ENCODE measurements around the gene MYO7A. TPM values are rescaled to one million over a fixed set of nuclear protein-coding genes. Genes with fewer than 3 reads are reported as not detected.

Gene MYO7A
- total RNA-seq, 4 donors from 2014 or later: 4.8 to 9.1 (median 6.4) TPM

GRCh38 chr11:77159219-77159936 lies 31.3 kb downstream of the MYO7A start:
- H3K27me3 ChIP-seq: no peaks in the 10 kb centered on the region
- H3K4me3 ChIP-seq: no peak overlapping the region
- intact Hi-C loops (cut with DNase I): no loop called here
- TF ChIP-seq POLR2AphosphoS5 (IDR thresholded peaks at IDR 0.05): no peak
- TF ChIP-seq POLR2A (IDR thresholded peaks at IDR 0.05; ENCODE audit: low read depth): no peak
- TF ChIP-seq CTCF (IDR thresholded peaks at IDR 0.05): no peak
- no peak for TF ChIP-seq EP300 (IDR thresholded peaks at IDR 0.05)
- WGBS: 79% methylated on average over 3 of the region's 4 CpGs
- H3K36me3 ChIP-seq: no peaks in the 10 kb centered on the region
- H3K4me1 ChIP-seq: peaks cover 3 to 5% (median 4%) of the 10 kb centered on the region in 4 donors
- H3K9me3 ChIP-seq: no peaks in the 10 kb centered on the region
- no peak overlapping the region for H3K27ac ChIP-seq (replicated peaks in 1 of 4)
- DNase-seq (ENCODE audit: extremely low spot score): no peak

- WGBS: 92% methylated on average over 13 of the region's 20 CpGs
- no peak for TF ChIP-seq POLR2A (IDR thresholded peaks at IDR 0.05; ENCODE audit: low read depth)
- TF ChIP-seq EP300 (IDR thresholded peaks at IDR 0.05): no peak
- no peak for TF ChIP-seq POLR2AphosphoS5 (IDR thresholded peaks at IDR 0.05)
- no peak for TF ChIP-seq CTCF (IDR thresholded peaks at IDR 0.05)
- intact Hi-C loops (cut with DNase I): no loop called here
- no peaks in the 10 kb centered on the region for H3K27me3 ChIP-seq
- no peaks in the 10 kb centered on the region for H3K9me3 ChIP-seq
- H3K27ac ChIP-seq (replicated peaks in 1 of 4): no peak overlapping the region
- DNase-seq (ENCODE audit: extremely low spot score): no peak
- H3K4me3 ChIP-seq: no peak overlapping the region
- H3K36me3 ChIP-seq: no peaks in the 10 kb centered on the region
- H3K4me1 ChIP-seq: no peaks in the 10 kb centered on the region
These were observed 32.0 kb downstream of the MYO7A start for GRCh38 chr11:77159937-77160495.

GRCh38 chr11:77163271-77163670 lies 35.2 kb downstream of the MYO7A start:
- no peak overlapping the region for H3K27ac ChIP-seq (replicated peaks in 1 of 4)
- H3K36me3 ChIP-seq: no peaks in the 10 kb centered on the region
- H3K4me3 ChIP-seq: no peak overlapping the region
- H3K9me3 ChIP-seq: no peaks in the 10 kb centered on the region
- intact Hi-C loops (cut with DNase I): no loop called here
- no peak for DNase-seq (ENCODE audit: extremely low spot score)
- no peaks in the 10 kb centered on the region for H3K4me1 ChIP-seq
- 84% methylated on average over 6 of the region's 6 CpGs for WGBS
- no peaks in the 10 kb centered on the region for H3K27me3 ChIP-seq
- TF ChIP-seq POLR2AphosphoS5 (IDR thresholded peaks at IDR 0.05) (no peak), CTCF (IDR thresholded peaks at IDR 0.05) (no peak), EP300 (IDR thresholded peaks at IDR 0.05) (no peak), POLR2A (IDR thresholded peaks at IDR 0.05; ENCODE audit: low read depth) (no peak)

GRCh38 chr11:77165066-77165465 lies 37.0 kb downstream of the MYO7A start:
- WGBS: 86% methylated on average over 5 of the region's 5 CpGs
- H3K4me3 ChIP-seq: no peak overlapping the region
- H3K4me1 ChIP-seq: no peaks in the 10 kb centered on the region
- no peaks in the 10 kb centered on the region for H3K27me3 ChIP-seq
- intact Hi-C loops (cut with DNase I): no loop called here
- H3K27ac ChIP-seq (replicated peaks in 1 of 4): no peak overlapping the region
- H3K36me3 ChIP-seq: no peaks in the 10 kb centered on the region
- TF ChIP-seq EP300 (IDR thresholded peaks at IDR 0.05) (no peak), CTCF (IDR thresholded peaks at IDR 0.05) (no peak)
- no peaks in the 10 kb centered on the region for H3K9me3 ChIP-seq
- DNase-seq (ENCODE audit: extremely low spot score): no peak

- WGBS: 90% methylated on average over 2 of the region's 8 CpGs
These were observed 38.0 kb downstream of the MYO7A start for GRCh38 chr11:77166021-77166420.

More at GRCh38 chr11:77166021-77166420, 38.0 kb downstream of the MYO7A start:
- Histone ChIP-seq H3K4me3 (no peak overlapping the region), H3K27me3 (no peaks in the 10 kb centered on the region), H3K4me1 (no peaks in the 10 kb centered on the region), H3K27ac (replicated peaks in 1 of 4) (no peak overlapping the region), H3K9me3 (no peaks in the 10 kb centered on the region), H3K36me3 (no peaks in the 10 kb centered on the region)
- DNase-seq (ENCODE audit: extremely low spot score): no peak
- intact Hi-C loops (cut with DNase I): no loop called here
- TF ChIP-seq CTCF (IDR thresholded peaks at IDR 0.05) (no peak), EP300 (IDR thresholded peaks at IDR 0.05) (no peak), POLR2AphosphoS5 (IDR thresholded peaks at IDR 0.05) (no peak)
